ENCODE measurements around the gene ARMCX6.
"Not testable (repeated sequence)": the region's sequence is repeated elsewhere in the genome, so short reads cannot be mapped to it uniquely, and the experiment has no call there.

Gene ARMCX6

GRCh38 chrX:101619364-101619763 is 1.6 kb upstream of the ARMCX6 start:
- H3K27me3 ChIP-seq (ENCODE audit: control insufficient read depth in 2 of 2, insufficient read depth in 2 of 2, low read length in 2 of 2), result peaks cover 0 to 5% of the 10 kb centered on the region in 2 donors
- peaks cover 3 to 6% of the 10 kb centered on the region in 2 donors for H3K4me1 ChIP-seq (ENCODE audit: control insufficient read depth in 2 of 2, insufficient read depth in 2 of 2, low read length in 2 of 2)
- H3K27ac ChIP-seq (ENCODE audit: low read depth in 2 of 2, low read length in 2 of 2), result no peak overlapping the region
- H3K9me3 ChIP-seq (ENCODE audit: control insufficient read depth in 2 of 2, low read length in 2 of 2), result no peaks in the 10 kb centered on the region
- no peaks in the 10 kb centered on the region for H3K36me3 ChIP-seq (ENCODE audit: control insufficient read depth in 2 of 2, insufficient read depth in 2 of 2, low read length in 2 of 2)
- no peak overlapping the region for H3K9ac ChIP-seq (ENCODE audit: low read depth in 1 of 2, low read length in 2 of 2)
- H3K4me3 ChIP-seq (ENCODE audit: low read length in 2 of 2), result no peak overlapping the region

GRCh38 chrX:101605728-101606127 is 12.1 kb downstream of the ARMCX6 start:
- H3K4me3 ChIP-seq (ENCODE audit: low read length in 2 of 2), result no peak overlapping the region
- no peaks in the 10 kb centered on the region for H3K36me3 ChIP-seq (ENCODE audit: control insufficient read depth in 2 of 2, insufficient read depth in 2 of 2, low read length in 2 of 2)
- no peaks in the 10 kb centered on the region for H3K4me1 ChIP-seq (ENCODE audit: control insufficient read depth in 2 of 2, insufficient read depth in 2 of 2, low read length in 2 of 2)
- no peaks in the 10 kb centered on the region for H3K27me3 ChIP-seq (ENCODE audit: control insufficient read depth in 2 of 2, insufficient read depth in 2 of 2, low read length in 2 of 2)
- no peak overlapping the region for H3K27ac ChIP-seq (ENCODE audit: low read depth in 2 of 2, low read length in 2 of 2)
- no peaks in the 10 kb centered on the region for H3K9me3 ChIP-seq (ENCODE audit: control insufficient read depth in 2 of 2, low read length in 2 of 2)
- H3K9ac ChIP-seq (ENCODE audit: low read depth in 1 of 2, low read length in 2 of 2), result no peak overlapping the region

DNA sequence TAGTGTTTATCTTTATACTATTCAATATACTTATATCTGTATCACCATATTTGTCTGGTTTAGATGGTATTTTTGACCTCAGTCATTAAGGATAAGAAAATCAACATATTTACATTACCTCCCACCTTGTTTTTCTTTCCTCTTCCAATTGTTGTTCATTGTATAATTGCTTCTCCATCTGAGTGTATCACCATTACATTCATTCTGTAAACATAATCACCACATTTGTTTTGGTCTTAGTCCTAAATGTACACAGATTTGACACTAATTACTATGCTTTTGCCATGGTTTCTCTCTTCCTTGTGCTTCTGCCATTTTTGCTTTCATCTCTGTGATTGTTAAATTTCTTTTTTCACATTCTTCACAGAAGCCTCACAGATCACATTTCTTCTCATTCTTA is 12.7 kb downstream of the ARMCX6 start:
- H3K36me3 ChIP-seq (ENCODE audit: control insufficient read depth in 2 of 2, insufficient read depth in 2 of 2, low read length in 2 of 2), result no peaks in the 10 kb centered on the region
- H3K27ac ChIP-seq (ENCODE audit: low read depth in 2 of 2, low read length in 2 of 2), result no peak overlapping the region
- no peaks in the 10 kb centered on the region for H3K27me3 ChIP-seq (ENCODE audit: control insufficient read depth in 2 of 2, insufficient read depth in 2 of 2, low read length in 2 of 2)
- H3K4me1 ChIP-seq (ENCODE audit: control insufficient read depth in 2 of 2, insufficient read depth in 2 of 2, low read length in 2 of 2), result no peaks in the 10 kb centered on the region
- no peaks in the 10 kb centered on the region for H3K9me3 ChIP-seq (ENCODE audit: control insufficient read depth in 2 of 2, low read length in 2 of 2)
- no peak overlapping the region for H3K9ac ChIP-seq (ENCODE audit: low read depth in 1 of 2, low read length in 2 of 2)
- no peak overlapping the region for H3K4me3 ChIP-seq (ENCODE audit: low read length in 2 of 2)

GRCh38 chrX:101602077-101602476 is 15.7 kb downstream of the ARMCX6 start:
- Histone ChIP-seq H3K36me3 (ENCODE audit: control insufficient read depth in 2 of 2, insufficient read depth in 2 of 2, low read length in 2 of 2) (no peaks in the 10 kb centered on the region), H3K9ac (ENCODE audit: low read depth in 1 of 2, low read length in 2 of 2) (no peak overlapping the region), H3K4me3 (ENCODE audit: low read length in 2 of 2) (no peak overlapping the region), H3K27me3 (ENCODE audit: control insufficient read depth in 2 of 2, insufficient read depth in 2 of 2, low read length in 2 of 2) (no peaks in the 10 kb centered on the region), H3K9me3 (ENCODE audit: control insufficient read depth in 2 of 2, low read length in 2 of 2) (no peaks in the 10 kb centered on the region), H3K4me1 (ENCODE audit: control insufficient read depth in 2 of 2, insufficient read depth in 2 of 2, low read length in 2 of 2) (no peaks in the 10 kb centered on the region), H3K27ac (ENCODE audit: low read depth in 2 of 2, low read length in 2 of 2) (no peak overlapping the region)

DNA sequence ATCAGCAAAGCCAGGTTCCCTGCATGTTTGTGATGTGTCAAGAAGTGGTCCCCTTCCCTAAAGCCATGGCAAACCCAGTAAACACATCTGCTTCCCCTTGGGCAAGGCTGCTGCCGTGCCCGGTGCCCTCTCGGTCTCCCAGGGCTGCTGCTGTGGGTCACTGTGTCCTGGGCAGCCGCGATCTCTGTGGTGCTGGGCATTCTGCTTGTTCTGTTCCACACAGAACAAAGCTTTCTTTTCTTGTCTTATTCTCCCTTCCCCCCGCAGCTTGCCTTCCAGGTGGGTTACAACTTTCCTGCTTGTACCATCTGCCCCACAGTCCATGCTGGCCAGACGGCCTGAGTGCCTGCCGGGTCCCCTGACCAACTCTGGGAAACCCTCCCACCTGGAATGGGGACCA is 18.2 kb downstream of the ARMCX6 start:
- H3K27me3 ChIP-seq (ENCODE audit: control insufficient read depth in 2 of 2, insufficient read depth in 2 of 2, low read length in 2 of 2); H3K27ac ChIP-seq (ENCODE audit: low read depth in 2 of 2, low read length in 2 of 2); H3K36me3 ChIP-seq (ENCODE audit: control insufficient read depth in 2 of 2, insufficient read depth in 2 of 2, low read length in 2 of 2); H3K9me3 ChIP-seq (ENCODE audit: control insufficient read depth in 2 of 2, low read length in 2 of 2); H3K9ac ChIP-seq (ENCODE audit: low read depth in 1 of 2, low read length in 2 of 2); H3K4me3 ChIP-seq (ENCODE audit: low read length in 2 of 2); H3K4me1 ChIP-seq (ENCODE audit: control insufficient read depth in 2 of 2, insufficient read depth in 2 of 2, low read length in 2 of 2): not testable (repeated sequence)

- Histone ChIP-seq H3K4me3 (ENCODE audit: low read length in 2 of 2) (no peak overlapping the region), H3K36me3 (ENCODE audit: control insufficient read depth in 2 of 2, insufficient read depth in 2 of 2, low read length in 2 of 2) (no peaks in the 10 kb centered on the region), H3K9me3 (ENCODE audit: control insufficient read depth in 2 of 2, low read length in 2 of 2) (no peaks in the 10 kb centered on the region), H3K27ac (ENCODE audit: low read depth in 2 of 2, low read length in 2 of 2) (no peak overlapping the region), H3K27me3 (ENCODE audit: control insufficient read depth in 2 of 2, insufficient read depth in 2 of 2, low read length in 2 of 2) (peaks cover 0 to 2% of the 10 kb centered on the region in 2 donors), H3K4me1 (ENCODE audit: control insufficient read depth in 2 of 2, insufficient read depth in 2 of 2, low read length in 2 of 2) (no peaks in the 10 kb centered on the region), H3K9ac (ENCODE audit: low read depth in 1 of 2, low read length in 2 of 2) (no peak overlapping the region)
Measured at GRCh38 chrX:101595739-101596419, 21.9 kb downstream of the ARMCX6 start.

All from mucosa of rectum (tissue), 2 donors.